Liver (tissue), 9 donors: ENCODE measurements around the gene BCAT1. TPM values are rescaled to one million over a fixed set of nuclear protein-coding genes. Genes with fewer than 3 reads are reported as not detected.

ENCODE experiments used
- DNase-seq: peaks from one replicate; pipeline ENCODE4 v3.0.0-alpha.2; 2017; ENCODE audit warnings: low spot score
- H3K27ac ChIP-seq, 2 donors: one replicate each; pipeline ENCODE4 v1.7.0; 2013; ENCODE audit warnings: inconsistent platforms in 2 of 2, low read length in 2 of 2, control low read depth in 1 of 2, low read depth in 1 of 2, mild to moderate bottlenecking in 1 of 2
- H3K27me3 ChIP-seq, 4 donors: one replicate each; pipeline versions ENCODE4 v1.6.1 to v1.7.0; 2013; ENCODE audit warnings: low read length in 3 of 4, inconsistent platforms in 1 of 4, mild to moderate bottlenecking in 1 of 4, moderate library complexity in 1 of 4; ENCODE audit not compliant: control insufficient read depth in 4 of 4, insufficient read depth in 4 of 4
- H3K36me3 ChIP-seq, 4 donors: one replicate each; pipeline versions ENCODE4 v1.6.1 to v1.7.0; 2013; ENCODE audit warnings: low read length in 3 of 4, mild to moderate bottlenecking in 3 of 4, low read depth in 1 of 4, moderate library complexity in 1 of 4; ENCODE audit not compliant: control insufficient read depth in 4 of 4, insufficient read depth in 3 of 4
- H3K4me1 ChIP-seq, 4 donors: one replicate each; pipeline versions ENCODE4 v1.6.1 to v1.7.0; 2013; ENCODE audit warnings: low read length in 3 of 4, mild to moderate bottlenecking in 3 of 4, moderate library complexity in 1 of 4; ENCODE audit not compliant: control insufficient read depth in 4 of 4, insufficient read depth in 4 of 4
- H3K4me3 ChIP-seq, 3 donors: one replicate each; pipeline versions ENCODE4 v1.6.1 to v1.7.0; 2013; ENCODE audit warnings: low read length in 3 of 3, control low read depth in 1 of 3, low read depth in 1 of 3, mild to moderate bottlenecking in 1 of 3
- H3K9ac ChIP-seq, 2 donors: one replicate each; pipeline ENCODE4 v1.7.0; 2013; ENCODE audit warnings: low read length in 2 of 2, mild to moderate bottlenecking in 2 of 2, moderate library complexity in 2 of 2, control low read depth in 1 of 2, low read depth in 1 of 2
- H3K9me3 ChIP-seq, 4 donors: one replicate each; pipeline versions ENCODE4 v1.6.1 to v1.7.0; 2013; ENCODE audit warnings: low read length in 3 of 4; ENCODE audit not compliant: control insufficient read depth in 4 of 4
- EGR1 ChIP-seq, 2 donors: IDR thresholded peaks; 2 replicates each; pipeline ENCODE4 v1.6.1; 2016 to 2018; ENCODE audit warnings: antibody characterized with exemption in 2 of 2, low read depth in 2 of 2
- FOXA1 ChIP-seq: IDR thresholded peaks from 2 replicates; pipeline ENCODE4 v1.6.1; 2016; ENCODE audit warnings: antibody characterized with exemption
- FOXA2 ChIP-seq: IDR thresholded peaks from 2 replicates; pipeline ENCODE4 v1.6.1; 2016; ENCODE audit warnings: antibody characterized with exemption
- GABPA ChIP-seq, 2 donors: IDR thresholded peaks in 1 of 2; conservative IDR thresholded peaks in 1 of 2; 2 replicates each; pipeline ENCODE4 v1.6.1; 2016; ENCODE audit warnings: antibody characterized with exemption in 2 of 2, mild to moderate bottlenecking in 1 of 2, moderate library complexity in 1 of 2
- HNF4A ChIP-seq, 2 donors: conservative IDR thresholded peaks; 2 replicates each; pipeline ENCODE4 v1.6.1; 2016; ENCODE audit warnings: antibody characterized with exemption in 2 of 2, mild to moderate bottlenecking in 2 of 2
- HNF4G ChIP-seq: IDR thresholded peaks from 2 replicates; pipeline ENCODE4 v1.6.1; 2016; ENCODE audit warnings: antibody characterized with exemption
- JUND ChIP-seq, 2 donors: IDR thresholded peaks; 2 replicates each; pipeline ENCODE4 v1.6.1; 2016; ENCODE audit warnings: antibody characterized with exemption in 2 of 2
- NR2F2 ChIP-seq: IDR thresholded peaks from 2 replicates; pipeline ENCODE4 v1.6.1; 2016; ENCODE audit warnings: antibody characterized with exemption
- RAD21 ChIP-seq, 2 donors: IDR thresholded peaks; 2 replicates each; pipeline ENCODE4 v1.6.1; 2016; ENCODE audit warnings: antibody characterized with exemption in 2 of 2, mild to moderate bottlenecking in 2 of 2
- RXRA ChIP-seq, 2 donors: IDR thresholded peaks; 2 replicates each; pipeline ENCODE4 v1.6.1; 2017 to 2018; ENCODE audit warnings: antibody characterized with exemption in 2 of 2, mild to moderate bottlenecking in 1 of 2
- SP1 ChIP-seq: IDR thresholded peaks from 2 replicates; pipeline ENCODE4 v1.6.1; 2018; ENCODE audit warnings: antibody characterized with exemption, mild to moderate bottlenecking
- TAF1 ChIP-seq: conservative IDR thresholded peaks from 2 replicates; pipeline ENCODE4 v1.6.1; 2016; ENCODE audit warnings: antibody characterized with exemption, mild to moderate bottlenecking
- YY1 ChIP-seq: IDR thresholded peaks from 2 replicates; pipeline ENCODE4 v1.6.1; 2016; ENCODE audit warnings: antibody characterized with exemption, mild to moderate bottlenecking
- WGBS: extraction: QIAGEN DNeasy Blood & Tissue Kit; methylation state at CpG from one replicate; pipeline ENCODE4 v1.1.7; 2013; 5-methylcytosine and 5-hydroxymethylcytosine counted together
- polyA plus RNA-seq, 2 donors: library from polyadenylated mRNA; stranded (reverse) in 1 of 2; unstranded in 1 of 2; fragments of 200-250 nt in 1 of 2; fragments of >200 nt in 1 of 2; fragmentation: Nextera tagmentation in 1 of 2; extraction: Ambion mirVana in 1 of 2; gene quantifications; one replicate each; pipeline versions ENCODE4 v1.2.1 to v1.2.3, GENCODE V29; 2013 to 2015
- total RNA-seq, 2 donors: library from RNA; depleted of rRNA; stranded (reverse); fragments of >200 nt; gene quantifications; one replicate each; pipeline ENCODE4 v1.2.3, GENCODE V29; 2014
- TF ChIP-seq, protein P1 (sequence below): IDR thresholded peaks from 2 replicates; pipeline ENCODE4 v1.6.1; 2016; ENCODE audit warnings: antibody characterized with exemption, mild to moderate bottlenecking
- TF ChIP-seq, protein P2 (sequence below): fragments of 150-350 bp; IDR thresholded peaks from 2 replicates; pipeline ENCODE4 v1.5.1; 2017; ENCODE audit warnings: improper control_type of control experiment, low read depth, low read length; ENCODE audit not compliant: missing input control
- TF ChIP-seq, protein P3 (sequence below): IDR thresholded peaks from 2 replicates; pipeline ENCODE4 v1.6.1; 2016; ENCODE audit warnings: antibody characterized with exemption
- TF ChIP-seq, protein P4 (sequence below): IDR thresholded peaks from 2 replicates; pipeline ENCODE4 v1.6.1; 2016; ENCODE audit warnings: antibody characterized with exemption
- TF ChIP-seq, protein P5 (sequence below): IDR thresholded peaks from 2 replicates; pipeline ENCODE4 v1.6.1; 2016; ENCODE audit warnings: antibody characterized with exemption
- donor health status: healthy.
- donor health status: healthy.
- donor health status: healthy.
- donor health status: healthy.
- donor health status: healthy.

Gene BCAT1
- total and polyA plus RNA-seq, 4 donors, result 0.14 to 10.0 (median 0.85) TPM

DNA sequence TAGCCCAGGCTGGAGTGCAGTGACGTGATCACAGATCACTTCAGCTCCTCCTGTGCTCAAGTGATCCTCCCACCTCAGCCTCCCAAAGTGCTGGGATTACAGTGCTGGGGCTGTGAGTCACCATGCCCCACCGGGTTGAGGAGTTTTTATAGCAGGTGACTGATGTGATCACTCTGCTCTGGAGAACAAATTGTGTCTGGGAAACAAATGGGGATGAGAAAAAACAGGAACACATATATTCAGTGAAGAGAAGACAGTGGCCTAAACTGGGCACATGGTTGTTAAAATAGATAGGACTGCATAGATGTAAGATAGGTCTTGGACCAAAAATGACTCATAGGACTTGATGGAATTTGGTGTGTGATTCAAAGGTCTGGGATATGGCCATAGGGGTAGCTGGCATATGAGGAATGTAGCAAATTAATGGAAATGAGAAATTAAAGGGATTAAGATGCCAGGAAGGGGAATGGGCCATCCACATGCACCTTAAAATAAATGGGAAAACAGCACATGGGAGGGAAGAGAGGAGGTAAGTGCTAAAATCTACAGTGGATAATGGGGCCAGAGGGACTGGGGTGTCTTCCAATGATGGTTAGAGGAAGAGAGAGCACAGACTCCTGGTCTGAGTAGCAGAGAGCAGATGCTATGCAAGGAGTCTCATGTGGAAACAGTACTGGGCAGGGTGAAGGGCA is 11.2 kb downstream of the BCAT1 start:
- 54% methylated on average over 2 of the region's 2 CpGs for whole genome bisulfite sequencing

More for the DNA sequence above, 11.2 kb downstream of the BCAT1 start:
- H3K27ac ChIP-seq, result no peak overlapping the region
- H3K4me1 ChIP-seq, result no peaks in the 10 kb centered on the region
- peaks cover 0 to 3% (median 1%) of the 10 kb centered on the region in 4 donors for H3K27me3 ChIP-seq
- no peak for DNase-seq
- H3K4me3 ChIP-seq, result no peak overlapping the region
- TF ChIP-seq, protein P1, sequence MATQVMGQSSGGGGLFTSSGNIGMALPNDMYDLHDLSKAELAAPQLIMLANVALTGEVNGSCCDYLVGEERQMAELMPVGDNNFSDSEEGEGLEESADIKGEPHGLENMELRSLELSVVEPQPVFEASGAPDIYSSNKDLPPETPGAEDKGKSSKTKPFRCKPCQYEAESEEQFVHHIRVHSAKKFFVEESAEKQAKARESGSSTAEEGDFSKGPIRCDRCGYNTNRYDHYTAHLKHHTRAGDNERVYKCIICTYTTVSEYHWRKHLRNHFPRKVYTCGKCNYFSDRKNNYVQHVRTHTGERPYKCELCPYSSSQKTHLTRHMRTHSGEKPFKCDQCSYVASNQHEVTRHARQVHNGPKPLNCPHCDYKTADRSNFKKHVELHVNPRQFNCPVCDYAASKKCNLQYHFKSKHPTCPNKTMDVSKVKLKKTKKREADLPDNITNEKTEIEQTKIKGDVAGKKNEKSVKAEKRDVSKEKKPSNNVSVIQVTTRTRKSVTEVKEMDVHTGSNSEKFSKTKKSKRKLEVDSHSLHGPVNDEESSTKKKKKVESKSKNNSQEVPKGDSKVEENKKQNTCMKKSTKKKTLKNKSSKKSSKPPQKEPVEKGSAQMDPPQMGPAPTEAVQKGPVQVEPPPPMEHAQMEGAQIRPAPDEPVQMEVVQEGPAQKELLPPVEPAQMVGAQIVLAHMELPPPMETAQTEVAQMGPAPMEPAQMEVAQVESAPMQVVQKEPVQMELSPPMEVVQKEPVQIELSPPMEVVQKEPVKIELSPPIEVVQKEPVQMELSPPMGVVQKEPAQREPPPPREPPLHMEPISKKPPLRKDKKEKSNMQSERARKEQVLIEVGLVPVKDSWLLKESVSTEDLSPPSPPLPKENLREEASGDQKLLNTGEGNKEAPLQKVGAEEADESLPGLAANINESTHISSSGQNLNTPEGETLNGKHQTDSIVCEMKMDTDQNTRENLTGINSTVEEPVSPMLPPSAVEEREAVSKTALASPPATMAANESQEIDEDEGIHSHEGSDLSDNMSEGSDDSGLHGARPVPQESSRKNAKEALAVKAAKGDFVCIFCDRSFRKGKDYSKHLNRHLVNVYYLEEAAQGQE, result no peak
- TF ChIP-seq, protein P2, sequence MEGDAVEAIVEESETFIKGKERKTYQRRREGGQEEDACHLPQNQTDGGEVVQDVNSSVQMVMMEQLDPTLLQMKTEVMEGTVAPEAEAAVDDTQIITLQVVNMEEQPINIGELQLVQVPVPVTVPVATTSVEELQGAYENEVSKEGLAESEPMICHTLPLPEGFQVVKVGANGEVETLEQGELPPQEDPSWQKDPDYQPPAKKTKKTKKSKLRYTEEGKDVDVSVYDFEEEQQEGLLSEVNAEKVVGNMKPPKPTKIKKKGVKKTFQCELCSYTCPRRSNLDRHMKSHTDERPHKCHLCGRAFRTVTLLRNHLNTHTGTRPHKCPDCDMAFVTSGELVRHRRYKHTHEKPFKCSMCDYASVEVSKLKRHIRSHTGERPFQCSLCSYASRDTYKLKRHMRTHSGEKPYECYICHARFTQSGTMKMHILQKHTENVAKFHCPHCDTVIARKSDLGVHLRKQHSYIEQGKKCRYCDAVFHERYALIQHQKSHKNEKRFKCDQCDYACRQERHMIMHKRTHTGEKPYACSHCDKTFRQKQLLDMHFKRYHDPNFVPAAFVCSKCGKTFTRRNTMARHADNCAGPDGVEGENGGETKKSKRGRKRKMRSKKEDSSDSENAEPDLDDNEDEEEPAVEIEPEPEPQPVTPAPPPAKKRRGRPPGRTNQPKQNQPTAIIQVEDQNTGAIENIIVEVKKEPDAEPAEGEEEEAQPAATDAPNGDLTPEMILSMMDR, result no peak
- TF ChIP-seq, protein P3, sequence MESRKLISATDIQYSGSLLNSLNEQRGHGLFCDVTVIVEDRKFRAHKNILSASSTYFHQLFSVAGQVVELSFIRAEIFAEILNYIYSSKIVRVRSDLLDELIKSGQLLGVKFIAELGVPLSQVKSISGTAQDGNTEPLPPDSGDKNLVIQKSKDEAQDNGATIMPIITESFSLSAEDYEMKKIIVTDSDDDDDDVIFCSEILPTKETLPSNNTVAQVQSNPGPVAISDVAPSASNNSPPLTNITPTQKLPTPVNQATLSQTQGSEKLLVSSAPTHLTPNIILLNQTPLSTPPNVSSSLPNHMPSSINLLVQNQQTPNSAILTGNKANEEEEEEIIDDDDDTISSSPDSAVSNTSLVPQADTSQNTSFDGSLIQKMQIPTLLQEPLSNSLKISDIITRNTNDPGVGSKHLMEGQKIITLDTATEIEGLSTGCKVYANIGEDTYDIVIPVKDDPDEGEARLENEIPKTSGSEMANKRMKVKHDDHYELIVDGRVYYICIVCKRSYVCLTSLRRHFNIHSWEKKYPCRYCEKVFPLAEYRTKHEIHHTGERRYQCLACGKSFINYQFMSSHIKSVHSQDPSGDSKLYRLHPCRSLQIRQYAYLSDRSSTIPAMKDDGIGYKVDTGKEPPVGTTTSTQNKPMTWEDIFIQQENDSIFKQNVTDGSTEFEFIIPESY, result no peak
- TF ChIP-seq RAD21 (IDR thresholded peaks at IDR 0.05), result no peak
- TF ChIP-seq HNF4A (conservative IDR thresholded peaks at IDR 0.05), result no peak
- TF ChIP-seq TAF1, result no peak
- TF ChIP-seq, protein P4, sequence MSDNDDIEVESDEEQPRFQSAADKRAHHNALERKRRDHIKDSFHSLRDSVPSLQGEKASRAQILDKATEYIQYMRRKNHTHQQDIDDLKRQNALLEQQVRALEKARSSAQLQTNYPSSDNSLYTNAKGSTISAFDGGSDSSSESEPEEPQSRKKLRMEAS, result no peak
- TF ChIP-seq SP1, result no peak
- no peak for TF ChIP-seq EGR1 (IDR thresholded peaks at IDR 0.05; ENCODE audit: low read depth in 2 of 2)
- no peak for TF ChIP-seq RXRA (IDR thresholded peaks at IDR 0.05)
- no peak for TF ChIP-seq HNF4G
- TF ChIP-seq, protein P5, sequence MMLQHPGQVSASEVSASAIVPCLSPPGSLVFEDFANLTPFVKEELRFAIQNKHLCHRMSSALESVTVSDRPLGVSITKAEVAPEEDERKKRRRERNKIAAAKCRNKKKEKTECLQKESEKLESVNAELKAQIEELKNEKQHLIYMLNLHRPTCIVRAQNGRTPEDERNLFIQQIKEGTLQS, result no peak
- no peak for TF ChIP-seq FOXA1
- no peak for TF ChIP-seq YY1
- no peak for TF ChIP-seq FOXA2
- no peak for TF ChIP-seq GABPA (IDR thresholded peaks at IDR 0.05 in 1 of 2, conservative IDR thresholded peaks at IDR 0.05 in 1 of 2)
- TF ChIP-seq NR2F2, result no peak
- no peak for TF ChIP-seq JUND (IDR thresholded peaks at IDR 0.05)
- H3K36me3 ChIP-seq, result no peaks in the 10 kb centered on the region
- no peak overlapping the region for H3K9ac ChIP-seq
- no peaks in the 10 kb centered on the region for H3K9me3 ChIP-seq
